ENCODE results near the gene COA6. TPM values are rescaled to one million over a fixed set of nuclear protein-coding genes. Genes with fewer than 3 reads are reported as not detected.

The COA6 gene
- total and polyA plus RNA-seq, 2 experiments from 2014 or later = 67.8 to 82.9 TPM

DNA sequence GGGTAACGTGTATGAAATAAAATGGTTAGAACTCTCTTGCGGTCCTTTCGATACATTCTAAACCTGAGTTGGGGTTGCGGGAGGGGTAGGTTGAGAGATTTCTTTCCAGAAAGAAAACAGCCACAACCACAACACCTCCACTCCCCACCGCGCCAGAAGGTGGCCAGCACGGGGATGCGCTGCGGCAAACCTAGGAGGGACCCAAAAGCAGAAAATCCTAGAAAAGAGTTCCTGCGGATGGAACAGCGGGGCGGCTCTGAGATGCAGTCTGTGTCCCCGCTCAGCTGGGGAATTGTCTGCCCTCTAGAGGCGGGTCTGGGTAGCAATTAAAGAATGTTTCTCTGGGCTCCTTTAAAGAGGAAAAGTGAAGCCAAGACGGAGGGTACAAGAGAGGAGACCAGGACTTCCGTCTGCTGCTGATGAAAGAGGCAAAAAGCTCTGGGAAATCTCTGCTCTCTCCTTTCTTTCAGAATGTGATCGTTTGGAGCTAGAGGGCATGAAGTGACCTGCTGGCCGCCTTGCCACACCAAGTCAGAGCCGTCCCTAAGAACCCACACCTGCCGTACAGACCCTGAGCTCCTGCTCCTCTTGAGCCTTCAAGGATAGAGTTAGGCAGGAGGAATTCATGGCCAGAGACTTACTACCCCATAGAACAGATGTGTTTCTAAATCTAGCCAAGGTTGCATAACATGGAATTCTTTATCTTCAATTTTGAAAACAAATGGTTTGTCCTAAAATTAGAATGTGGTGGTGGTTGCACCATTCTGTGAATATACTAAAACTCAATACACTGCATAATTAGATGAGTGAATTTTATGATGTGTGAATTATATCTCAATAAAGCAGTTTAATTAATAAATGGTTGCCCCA, 46.5 kb upstream of the COA6 start:
- peak overlapping the region; percentile 68 for H3K4me2 ChIP-seq
- H3K27me3 ChIP-seq = peaks cover 31% of the 10 kb centered on the region
- H3K27ac ChIP-seq = no peak overlapping the region
- no peaks in the 10 kb centered on the region for H4K20me1 ChIP-seq (ENCODE audit: insufficient read depth, poor library complexity, severe bottlenecking)
- H3K4me1 ChIP-seq (ENCODE audit: insufficient read depth) = no peaks in the 10 kb centered on the region
- no peaks in the 10 kb centered on the region for H3K9me3 ChIP-seq (ENCODE audit: low read depth)
- H3K79me2 ChIP-seq = no peaks in the 10 kb centered on the region
- TF ChIP-seq EZH2phosphoT487 (IDR thresholded peaks at IDR 0.05; ENCODE audit: low read depth, severe bottlenecking, unreplicated experiment) (no peak), EZH2 (IDR thresholded peaks at IDR 0.05; ENCODE audit: borderline replicate concordance) (no peak)
- TF ChIP-seq, protein P1, sequence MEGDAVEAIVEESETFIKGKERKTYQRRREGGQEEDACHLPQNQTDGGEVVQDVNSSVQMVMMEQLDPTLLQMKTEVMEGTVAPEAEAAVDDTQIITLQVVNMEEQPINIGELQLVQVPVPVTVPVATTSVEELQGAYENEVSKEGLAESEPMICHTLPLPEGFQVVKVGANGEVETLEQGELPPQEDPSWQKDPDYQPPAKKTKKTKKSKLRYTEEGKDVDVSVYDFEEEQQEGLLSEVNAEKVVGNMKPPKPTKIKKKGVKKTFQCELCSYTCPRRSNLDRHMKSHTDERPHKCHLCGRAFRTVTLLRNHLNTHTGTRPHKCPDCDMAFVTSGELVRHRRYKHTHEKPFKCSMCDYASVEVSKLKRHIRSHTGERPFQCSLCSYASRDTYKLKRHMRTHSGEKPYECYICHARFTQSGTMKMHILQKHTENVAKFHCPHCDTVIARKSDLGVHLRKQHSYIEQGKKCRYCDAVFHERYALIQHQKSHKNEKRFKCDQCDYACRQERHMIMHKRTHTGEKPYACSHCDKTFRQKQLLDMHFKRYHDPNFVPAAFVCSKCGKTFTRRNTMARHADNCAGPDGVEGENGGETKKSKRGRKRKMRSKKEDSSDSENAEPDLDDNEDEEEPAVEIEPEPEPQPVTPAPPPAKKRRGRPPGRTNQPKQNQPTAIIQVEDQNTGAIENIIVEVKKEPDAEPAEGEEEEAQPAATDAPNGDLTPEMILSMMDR (IDR thresholded peaks at IDR 0.05; ENCODE audit: poor library complexity) = peak; percentile 67
- no peaks in the 10 kb centered on the region for H3K9me2 ChIP-seq (replicated peaks; ENCODE audit: insufficient read depth)
- H2AFZ ChIP-seq = no peak overlapping the region
- H3K36me3 ChIP-seq (replicated peaks; ENCODE audit: insufficient read depth, low read depth) = no peaks in the 10 kb centered on the region
- H3K4me3 ChIP-seq = no peak overlapping the region
- DNase-seq (ENCODE audit: low spot score) = peak; percentile 67
- WGBS (ENCODE audit: low lambda C conversion rate, missing lambda C conversion rate) = 31% methylated on average over 20 of the region's 20 CpGs

DNA sequence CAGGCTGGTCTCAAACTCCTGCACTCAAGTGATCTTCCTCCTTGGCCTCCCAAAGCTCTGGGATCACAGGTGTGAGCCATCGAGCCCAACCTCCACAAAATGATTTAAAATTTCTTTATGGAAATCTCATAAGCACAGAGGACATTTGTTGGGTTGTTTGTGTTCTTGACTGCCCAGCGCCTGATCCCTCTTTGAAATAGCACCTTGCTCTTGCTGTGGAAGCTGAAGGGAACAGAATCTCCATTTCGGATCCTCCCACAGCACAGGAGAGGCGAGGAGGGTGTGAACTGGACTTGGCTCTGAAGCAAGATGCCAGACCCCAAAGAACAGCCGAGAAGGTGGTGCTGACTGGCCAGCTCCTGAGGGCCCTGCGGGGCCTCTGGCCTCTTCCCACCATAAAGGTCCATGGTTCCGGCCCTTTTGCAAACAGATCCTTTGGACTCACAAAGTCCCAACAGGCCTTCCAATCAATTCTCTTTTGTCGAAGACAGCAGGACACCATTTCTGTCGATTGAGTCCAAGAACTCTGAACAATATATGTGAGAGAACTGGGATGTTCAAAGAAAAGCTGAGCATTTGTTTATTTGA, 45.6 kb upstream of the COA6 start:
- peaks cover 31% of the 10 kb centered on the region for H3K27me3 ChIP-seq
- no peaks in the 10 kb centered on the region for H3K9me3 ChIP-seq (ENCODE audit: low read depth)
- no peaks in the 10 kb centered on the region for H3K36me3 ChIP-seq (replicated peaks; ENCODE audit: insufficient read depth, low read depth)
- 82% methylated on average over 9 of the region's 9 CpGs for WGBS (ENCODE audit: low lambda C conversion rate, missing lambda C conversion rate)
- no peaks in the 10 kb centered on the region for H3K79me2 ChIP-seq
- no peak overlapping the region for H3K4me3 ChIP-seq
- no peaks in the 10 kb centered on the region for H4K20me1 ChIP-seq (ENCODE audit: insufficient read depth, poor library complexity, severe bottlenecking)
- no peak overlapping the region for H2AFZ ChIP-seq
- TF ChIP-seq EZH2phosphoT487 (IDR thresholded peaks at IDR 0.05; ENCODE audit: low read depth, severe bottlenecking, unreplicated experiment) (no peak), EZH2 (IDR thresholded peaks at IDR 0.05; ENCODE audit: borderline replicate concordance) (no peak)
- TF ChIP-seq, protein P1 (IDR thresholded peaks at IDR 0.05; ENCODE audit: poor library complexity) = no peak
- no peak overlapping the region for H3K4me2 ChIP-seq
- H3K9me2 ChIP-seq (replicated peaks; ENCODE audit: insufficient read depth) = no peaks in the 10 kb centered on the region
- no peaks in the 10 kb centered on the region for H3K4me1 ChIP-seq (ENCODE audit: insufficient read depth)
- H3K27ac ChIP-seq = no peak overlapping the region
- no peak for DNase-seq (ENCODE audit: low spot score)

DNA sequence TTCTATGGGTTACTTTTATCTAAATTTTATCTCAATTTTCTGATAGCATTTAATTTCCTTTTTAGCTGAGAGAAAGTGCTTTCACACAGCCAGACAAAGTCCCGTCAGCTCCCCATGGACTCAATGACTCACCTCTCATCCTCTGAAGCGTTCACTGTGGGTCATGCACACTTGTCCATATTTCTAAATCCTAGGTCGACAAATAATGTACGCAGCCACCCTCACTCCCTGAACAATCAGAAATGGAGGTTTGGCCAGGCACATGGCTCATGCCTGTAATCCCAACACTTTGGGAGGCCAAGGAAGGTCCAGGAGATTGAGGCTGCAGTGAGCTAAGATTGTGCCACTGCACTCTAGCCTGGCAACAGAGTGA, 42.4 kb upstream of the COA6 start:
- Histone ChIP-seq H3K27me3 (peaks cover 7% of the 10 kb centered on the region), H3K4me1 (ENCODE audit: insufficient read depth) (no peaks in the 10 kb centered on the region), H3K9me2 (replicated peaks; ENCODE audit: insufficient read depth) (no peaks in the 10 kb centered on the region), H3K9me3 (ENCODE audit: low read depth) (no peaks in the 10 kb centered on the region), H3K79me2 (no peaks in the 10 kb centered on the region), H3K4me2 (no peak overlapping the region), H2AFZ (no peak overlapping the region), H3K27ac (no peak overlapping the region), H3K36me3 (replicated peaks; ENCODE audit: insufficient read depth, low read depth) (no peaks in the 10 kb centered on the region), H4K20me1 (ENCODE audit: insufficient read depth, poor library complexity, severe bottlenecking) (no peaks in the 10 kb centered on the region), H3K4me3 (no peak overlapping the region)
- 89% methylated on average over 4 of the region's 4 CpGs for WGBS (ENCODE audit: low lambda C conversion rate, missing lambda C conversion rate)
- no peak for TF ChIP-seq EZH2phosphoT487 (IDR thresholded peaks at IDR 0.05; ENCODE audit: low read depth, severe bottlenecking, unreplicated experiment)
- no peak for TF ChIP-seq EZH2 (IDR thresholded peaks at IDR 0.05; ENCODE audit: borderline replicate concordance)
- TF ChIP-seq, protein P1 (IDR thresholded peaks at IDR 0.05; ENCODE audit: poor library complexity) = no peak
- DNase-seq (ENCODE audit: low spot score) = no peak

Data from hepatocyte (in vitro differentiated cells).